HepG2 (cell line): ENCODE data around the gene SLC22A12. TPM values are rescaled to one million over a fixed set of nuclear protein-coding genes. Genes with fewer than 3 reads are reported as not detected.

ENCODE experiments used
- CTCF ChIP-seq: sonication (generic); formaldehyde crosslinking; IDR thresholded peaks from 2 replicates; pipeline ENCODE4 v1.5.0; 2020; ENCODE audit warnings: mild to moderate bottlenecking, missing genetic modification reagents, moderate library complexity
- ELK4 ChIP-seq: sonication (generic); formaldehyde crosslinking; IDR thresholded peaks from 2 replicates; pipeline ENCODE4 v1.9.0; 2021; ENCODE audit warnings: missing genetic modification reagents, borderline replicate concordance
- KDM6A ChIP-seq: IDR thresholded peaks from 2 replicates; pipeline ENCODE4 v1.6.1; 2016; ENCODE audit warnings: low read depth
- MAF1 ChIP-seq: sonication (generic); formaldehyde crosslinking; IDR thresholded peaks from 2 replicates; pipeline ENCODE4 v1.5.0; 2020; ENCODE audit warnings: missing genetic modification reagents, borderline replicate concordance
- MAZ ChIP-seq, 2 experiments: sonication (generic) in 1 of 2; formaldehyde crosslinking in 1 of 2; IDR thresholded peaks; 2 replicates each; pipeline versions ENCODE4 v1.5.0 to v1.6.1; 2012 to 2020; ENCODE audit warnings: low read depth in 2 of 2, mild to moderate bottlenecking in 2 of 2, borderline replicate concordance in 1 of 2, improper control_type of control experiment in 1 of 2, low read length in 1 of 2, missing genetic modification reagents in 1 of 2, moderate library complexity in 1 of 2
- RNF219 ChIP-seq: sonication (generic); formaldehyde crosslinking; IDR thresholded peaks from 2 replicates; pipeline ENCODE4 v1.5.0; 2020; ENCODE audit warnings: mild to moderate bottlenecking, missing genetic modification reagents
- TARDBP ChIP-seq: sonication (generic); formaldehyde crosslinking; IDR thresholded peaks from 2 replicates; pipeline ENCODE4 v1.8.0; 2022; ENCODE audit warnings: mild to moderate bottlenecking, missing genetic modification reagents
- THAP11 ChIP-seq: IDR thresholded peaks from 2 replicates; pipeline ENCODE4 v1.6.1; 2016; ENCODE audit warnings: missing biosample characterization, missing genetic modification reagents
- ZNF142 ChIP-seq: sonication (generic); formaldehyde crosslinking; IDR thresholded peaks from 2 replicates; pipeline ENCODE4 v1.4.0; 2020; ENCODE audit warnings: missing genetic modification reagents
- ZNF251 ChIP-seq: sonication (generic); formaldehyde crosslinking; IDR thresholded peaks from 2 replicates; pipeline ENCODE4 v1.9.0; 2021; ENCODE audit warnings: mild to moderate bottlenecking, missing genetic modification reagents
- ZNF441 ChIP-seq: sonication (generic); formaldehyde crosslinking; IDR thresholded peaks from 2 replicates; pipeline ENCODE4 v1.7.0; 2021; ENCODE audit warnings: missing genetic modification reagents, borderline replicate concordance
- ZNF687 ChIP-seq: sonication (generic); formaldehyde crosslinking; IDR thresholded peaks from 2 replicates; pipeline ENCODE4 v1.5.1; 2020; ENCODE audit warnings: mild to moderate bottlenecking, missing genetic modification reagents, moderate library complexity
- polyA plus RNA-seq, 8 experiments: library from polyadenylated mRNA; depleted of rRNA in 3 of 8; stranded (reverse) in 7 of 8; unstranded in 1 of 8; fragments of >200 nt; fragmentation: Illumina TruSeq in 4 of 8; extraction: Trizol in 4 of 8; gene quantifications; 2 replicates each; pipeline versions ENCODE4 v1.2.1 to v1.2.3, GENCODE V29; 2011 to 2016; ENCODE audit warnings: low read depth in 4 of 8, missing spikeins in 1 of 8, mixed read lengths in 1 of 8; ENCODE audit not compliant: insufficient read depth in 1 of 8
- total RNA-seq, 5 experiments: library from RNA; depleted of rRNA; stranded (reverse); fragments of >200 nt; fragmentation: Illumina TruSeq; extraction: Trizol; gene quantifications; 2 replicates each; pipeline ENCODE4 v1.2.3, GENCODE V29; 2016; ENCODE audit warnings: low read depth in 1 of 5

Gene SLC22A12
- total and polyA plus RNA-seq, 2 of the 13 experiments (the other 11 are each of a cell fraction or from before 2014, with no cell fraction given): not detected

- TF ChIP-seq CTCF (CRISPR knock-in tag): peak; percentile 67
- 0 out of 2 replicates have a peak, but pooled peaks have one; percentile 19 for TF ChIP-seq KDM6A (CRISPR knock-in tag)
- TF ChIP-seq ZNF251 (CRISPR knock-in tag): no peak
- TF ChIP-seq ZNF142 (CRISPR knock-in tag): no peak
- no peak for TF ChIP-seq ZNF441 (CRISPR knock-in tag)
- TF ChIP-seq MAZ (IDR thresholded peaks at IDR 0.05; ENCODE audit: borderline replicate concordance, low read depth, low read length): no peak
- TF ChIP-seq MAZ (CRISPR knock-in tag; IDR thresholded peaks at IDR 0.05; ENCODE audit: low read depth): no peak
- TF ChIP-seq ZNF687 (CRISPR knock-in tag): peak; percentile 34
- TF ChIP-seq RNF219 (CRISPR knock-in tag): no peak
- TF ChIP-seq MAF1 (CRISPR knock-in tag): no peak
- no peak for TF ChIP-seq ELK4 (CRISPR knock-in tag)
- TF ChIP-seq TARDBP: peak; percentile 22; the same call in 1 of the 2 replicates
- 0 out of 2 replicates have a peak, but pooled peaks have one; percentile 32 for TF ChIP-seq THAP11
Measured at GRCh38 chr11:64608636-64609035, 17.6 kb downstream of the SLC22A12 start (continued).
